RWPE1 (cell line): ENCODE data around the gene GMCL2.

Experiments
- CTCF ChIA-PET: fragments of 350-600 bp; sonication (Branson Sonifier 250); formaldehyde crosslinking; extraction: SDS; loops from one replicate; lab custom pipeline; 2021; lab: Yijun Ruan, JAX
- POLR2A ChIA-PET: fragments of 400-600 bp; formaldehyde crosslinking; extraction: SDS; loops from one replicate; lab custom pipeline; 2020; ENCODE audit warnings: antibody characterized with exemption; ENCODE audit not compliant: low non-redundant PET; lab: Yijun Ruan, JAX
- DNase-seq: peaks from one replicate; pipeline ENCODE4 v3.0.0; 2012; ENCODE audit warnings: low spot score
- H3K27ac ChIP-seq: fragments of 450-650 bp; 2 replicates; pipeline ENCODE4 v1.5.1; 2017
- TF ChIP-seq, protein P1 (sequence below): fragments of 450-650 bp; conservative IDR thresholded peaks from 2 replicates; pipeline ENCODE4 v1.5.1; 2017; ENCODE audit warnings: low read depth, mild to moderate bottlenecking

GMCL2 gene, protein sequence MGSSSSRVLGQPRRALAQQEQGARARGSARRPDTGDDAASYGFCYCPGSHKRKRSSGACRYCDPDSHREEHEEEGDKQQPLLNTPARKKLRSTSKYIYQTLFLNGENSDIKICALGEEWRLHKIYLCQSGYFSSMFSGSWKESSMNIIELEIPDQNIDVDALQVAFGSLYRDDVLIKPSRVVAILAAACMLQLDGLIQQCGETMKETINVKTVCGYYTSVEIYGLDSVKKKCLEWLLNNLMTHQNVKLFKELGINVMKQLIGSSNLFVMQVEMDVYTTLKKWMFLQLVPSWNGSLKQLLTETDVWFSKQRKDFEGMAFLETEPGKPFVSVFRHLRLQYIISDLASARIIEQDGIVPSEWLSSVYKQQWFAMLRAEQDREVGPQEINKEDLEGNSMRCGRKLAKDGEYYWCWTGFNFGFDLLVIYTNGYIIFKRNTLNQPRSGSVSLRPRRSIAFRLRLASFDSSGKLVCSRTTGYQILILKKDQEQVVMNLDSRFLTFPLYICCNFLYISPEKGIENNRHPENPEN

DNA sequence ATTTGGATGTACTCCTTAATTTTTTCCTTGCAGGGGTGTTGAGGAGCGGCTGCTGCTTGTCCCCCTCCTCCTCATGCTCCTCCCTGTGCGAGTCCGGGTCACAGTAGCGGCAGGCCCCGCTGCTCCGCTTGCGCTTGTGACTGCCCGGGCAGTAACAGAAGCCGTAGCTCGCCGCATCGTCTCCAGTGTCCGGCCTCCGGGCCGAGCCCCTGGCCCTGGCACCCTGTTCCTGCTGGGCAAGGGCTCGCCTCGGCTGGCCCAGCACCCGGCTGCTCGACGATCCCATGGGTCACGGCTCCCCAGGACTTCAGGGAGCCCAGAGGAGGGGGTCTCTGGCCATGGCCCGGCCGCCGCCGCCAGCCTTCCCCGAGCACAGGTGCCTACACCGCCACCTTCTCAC is at the start of gene GMCL2:
GMCL2 (minus strand) TSS at position 358 of the 400 bp plus-strand sequence; CDS start at position 286, 72 bp downstream.
- ChIA-PET CTCF (no interaction called here), POLR2A (no interaction called here)
- TF ChIP-seq, protein P1, sequence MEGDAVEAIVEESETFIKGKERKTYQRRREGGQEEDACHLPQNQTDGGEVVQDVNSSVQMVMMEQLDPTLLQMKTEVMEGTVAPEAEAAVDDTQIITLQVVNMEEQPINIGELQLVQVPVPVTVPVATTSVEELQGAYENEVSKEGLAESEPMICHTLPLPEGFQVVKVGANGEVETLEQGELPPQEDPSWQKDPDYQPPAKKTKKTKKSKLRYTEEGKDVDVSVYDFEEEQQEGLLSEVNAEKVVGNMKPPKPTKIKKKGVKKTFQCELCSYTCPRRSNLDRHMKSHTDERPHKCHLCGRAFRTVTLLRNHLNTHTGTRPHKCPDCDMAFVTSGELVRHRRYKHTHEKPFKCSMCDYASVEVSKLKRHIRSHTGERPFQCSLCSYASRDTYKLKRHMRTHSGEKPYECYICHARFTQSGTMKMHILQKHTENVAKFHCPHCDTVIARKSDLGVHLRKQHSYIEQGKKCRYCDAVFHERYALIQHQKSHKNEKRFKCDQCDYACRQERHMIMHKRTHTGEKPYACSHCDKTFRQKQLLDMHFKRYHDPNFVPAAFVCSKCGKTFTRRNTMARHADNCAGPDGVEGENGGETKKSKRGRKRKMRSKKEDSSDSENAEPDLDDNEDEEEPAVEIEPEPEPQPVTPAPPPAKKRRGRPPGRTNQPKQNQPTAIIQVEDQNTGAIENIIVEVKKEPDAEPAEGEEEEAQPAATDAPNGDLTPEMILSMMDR, result no peak
- no peak for DNase-seq
- no peak within 1 kb of the TSS for H3K27ac ChIP-seq

DNA sequence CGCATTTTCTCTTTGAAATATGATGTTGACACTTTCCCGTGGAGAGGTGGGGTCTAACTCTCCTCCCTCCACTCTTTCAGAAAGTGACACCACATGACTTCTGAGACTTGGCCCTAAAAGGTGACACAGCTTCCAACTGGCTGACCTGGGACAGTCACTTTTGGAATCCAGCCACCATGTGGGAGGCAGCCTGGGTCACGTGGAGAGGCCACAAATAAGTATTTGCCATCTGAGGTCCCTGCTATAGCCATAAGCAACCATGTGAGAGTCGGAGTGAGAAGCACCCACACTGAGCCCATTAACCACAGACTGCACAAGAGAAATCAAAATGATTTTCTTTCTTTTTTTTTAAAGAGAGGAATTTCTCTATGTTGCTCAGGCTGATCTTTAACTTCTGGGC is 49.5 kb upstream of the GMCL2 start:
- no peak for DNase-seq
- H3K27ac ChIP-seq, result peak overlapping the region; percentile 58
- POLR2A ChIA-PET, result no interaction called here
- TF ChIP-seq, protein P1, result no peak
- CTCF ChIA-PET, result interaction anchor here (1.0 to 1.3 kb wide), 2 partner anchors 40 to 44 kb away, joined by 3 read pairs; no protein-coding TSS in a partner anchor

DNA sequence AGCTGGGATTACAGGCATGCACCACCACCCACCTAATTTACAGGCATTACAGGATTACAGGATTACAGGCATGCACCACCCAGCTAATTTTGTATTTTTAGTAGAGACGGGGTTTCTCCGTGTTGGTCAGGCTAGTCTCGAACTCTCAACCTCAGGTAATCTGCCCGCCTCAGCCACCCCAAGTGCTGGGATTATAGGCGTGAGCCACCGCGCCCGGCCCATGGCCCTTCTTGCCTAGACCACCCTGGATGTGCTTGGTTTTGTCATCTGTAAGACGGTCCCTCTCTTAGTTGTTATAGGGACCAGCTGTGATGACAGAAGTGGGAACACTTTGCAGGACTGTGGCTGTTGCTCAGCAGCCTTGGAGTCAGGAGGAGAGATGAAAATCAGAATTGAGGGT is 49.0 kb upstream of the GMCL2 start:
- no peak for DNase-seq
- POLR2A ChIA-PET, result no interaction called here
- no peak overlapping the region for H3K27ac ChIP-seq
- CTCF ChIA-PET, result no interaction called here
- TF ChIP-seq, protein P1, result no peak

DNA sequence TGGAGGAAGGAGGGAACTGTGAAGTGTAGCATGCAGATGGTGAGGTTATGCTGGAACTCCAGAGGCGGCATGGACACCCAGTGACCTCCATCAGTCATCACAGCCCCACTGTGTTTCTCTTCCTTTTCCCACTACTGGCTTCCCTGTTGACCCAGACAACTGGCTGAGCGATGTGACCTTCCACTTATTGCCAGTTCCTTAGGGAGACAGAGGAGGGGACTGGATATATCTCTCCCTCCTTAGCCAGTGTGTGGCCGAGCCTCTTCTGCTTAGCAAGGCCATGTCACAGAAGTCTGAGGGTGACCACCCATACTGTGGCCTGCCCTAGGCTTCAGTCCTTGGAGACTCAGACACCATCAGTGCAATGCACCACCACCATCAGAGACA is 48.4 kb upstream of the GMCL2 start:
- ChIA-PET CTCF (interaction anchor here (0.6 to 1.3 kb wide), 8 partner anchors 9 to 598 kb away, joined by 3 to 9 read pairs (median 4); partner anchors contain the start of gene COL23A1), POLR2A (interaction anchor here (1.2 kb wide), 1 partner anchor 31 kb away, joined by 3 read pairs; the partner anchor contains the start of gene HNRNPAB)
- TF ChIP-seq, protein P1, result no peak
- no peak overlapping the region for H3K27ac ChIP-seq
- DNase-seq, result no peak

DNA sequence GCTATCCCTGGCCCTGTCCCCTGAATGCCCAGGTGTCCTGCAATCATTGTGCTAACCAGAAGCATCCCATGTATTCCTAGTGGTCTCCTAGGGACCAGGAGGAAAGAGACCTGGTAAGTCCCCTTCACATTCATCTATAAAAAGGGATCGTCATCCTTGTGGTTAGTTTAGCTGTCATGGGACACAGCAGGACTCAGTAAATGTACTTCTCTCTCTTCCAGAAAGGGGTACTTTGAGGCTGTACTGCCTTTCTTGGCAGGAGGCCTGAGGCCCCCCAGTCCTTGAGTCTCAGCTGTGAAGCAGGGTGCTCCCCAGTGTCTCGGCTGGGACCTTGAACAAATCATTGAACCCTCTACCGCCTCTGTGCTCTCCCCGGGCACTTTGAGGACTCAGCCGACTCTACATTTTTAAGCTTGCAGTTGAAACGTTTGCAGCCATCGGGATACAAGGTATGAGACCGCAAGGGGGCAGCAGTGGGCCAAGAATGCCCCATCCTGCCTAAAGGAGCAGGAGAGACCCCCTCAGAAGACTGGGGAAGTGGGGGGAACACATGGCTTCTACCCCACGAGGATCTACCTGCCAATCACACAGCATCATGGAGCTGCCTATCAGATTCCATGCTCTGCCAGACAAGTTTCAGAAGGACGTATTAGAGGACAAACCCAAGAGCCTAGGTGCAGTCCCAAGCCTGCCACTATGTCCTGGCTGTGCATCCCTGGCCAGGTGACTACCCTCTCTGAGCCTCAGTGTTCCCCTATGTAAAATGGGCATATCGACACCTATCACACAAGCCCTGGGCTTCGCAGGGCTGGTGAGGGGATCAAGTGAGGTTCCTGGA is 47.8 kb upstream of the GMCL2 start:
- ChIA-PET POLR2A (interaction anchor here (1.2 kb wide), 1 partner anchor 31 kb away, joined by 3 read pairs; the partner anchor contains the start of gene HNRNPAB), CTCF (interaction anchor here (0.5 to 1.3 kb wide), 17 partner anchors 9 to 1898 kb away, joined by 3 to 9 read pairs (median 3); partner anchors contain the start of gene COL23A1)
- DNase-seq, result peak; percentile 78
- TF ChIP-seq, protein P1, result peak; percentile 74
- 0 out of 2 replicates have a peak overlapping the region, but pooled peaks have one; percentile 12 for H3K27ac ChIP-seq
